Measurements from ENCODE around the gene C1orf21.
A peak's percentile ranks its signal among the peaks of the same experiment; 100 is the strongest.

Gene C1orf21

GRCh38 chr1:184380468-184380867 is 6.4 kb upstream of the C1orf21 start:
- DNase-seq (ENCODE audit: low read depth, low spot score): no peak
- H3K4me3 ChIP-seq (ENCODE audit: low read depth, low read length): no peak overlapping the region
- no peak for TF ChIP-seq CTCF (IDR thresholded peaks at IDR 0.05; ENCODE audit: low read depth, low read length)
- in situ Hi-C loops (cut with HindIII; ENCODE audit: low sequenced_read_pairs): no loop called here

- in situ Hi-C loops (cut with HindIII; ENCODE audit: low sequenced_read_pairs): no loop called here
- DNase-seq (ENCODE audit: low read depth, low spot score): no peak
- H3K4me3 ChIP-seq (ENCODE audit: low read depth, low read length): no peak overlapping the region
- TF ChIP-seq CTCF (IDR thresholded peaks at IDR 0.05; ENCODE audit: low read depth, low read length): no peak
Observed at GRCh38 chr1:184383772-184384323, 3.0 kb upstream of the C1orf21 start.

- in situ Hi-C loops (cut with HindIII; ENCODE audit: low sequenced_read_pairs): no loop called here
Observed at GRCh38 chr1:184385865-184386311, 941 bp upstream of the C1orf21 start.

GRCh38 chr1:184387069-184387475 is 243 bp downstream of the C1orf21 start:
- in situ Hi-C loops (cut with HindIII; ENCODE audit: low sequenced_read_pairs): no loop called here
- H3K4me3 ChIP-seq (ENCODE audit: low read depth, low read length): peak overlapping the region; percentile 64
- DNase-seq (ENCODE audit: low read depth, low spot score): no peak
- no peak for TF ChIP-seq CTCF (IDR thresholded peaks at IDR 0.05; ENCODE audit: low read depth, low read length)

More at GRCh38 chr1:184385865-184386311, 941 bp upstream of the C1orf21 start:
- no peak for DNase-seq (ENCODE audit: low read depth, low spot score)
- H3K4me3 ChIP-seq (ENCODE audit: low read depth, low read length): peak overlapping the region; percentile 64
- no peak for TF ChIP-seq CTCF (IDR thresholded peaks at IDR 0.05; ENCODE audit: low read depth, low read length)

- H3K4me3 ChIP-seq (ENCODE audit: low read depth, low read length): peak overlapping the region; percentile 64
- in situ Hi-C loops (cut with HindIII; ENCODE audit: low sequenced_read_pairs): no loop called here
- TF ChIP-seq CTCF (IDR thresholded peaks at IDR 0.05; ENCODE audit: low read depth, low read length): no peak
- DNase-seq (ENCODE audit: low read depth, low spot score): peak; percentile 42
Observed at GRCh38 chr1:184387476-184388318, 868 bp downstream of the C1orf21 start.

GRCh38 chr1:184388319-184388889 is 1.6 kb downstream of the C1orf21 start:
- in situ Hi-C loops (cut with HindIII; ENCODE audit: low sequenced_read_pairs): no loop called here
- H3K4me3 ChIP-seq (ENCODE audit: low read depth, low read length): peak overlapping the region; percentile 64
- no peak for TF ChIP-seq CTCF (IDR thresholded peaks at IDR 0.05; ENCODE audit: low read depth, low read length)
- DNase-seq (ENCODE audit: low read depth, low spot score): peak; percentile 64

Measured in astrocyte of the spinal cord (primary cell).